ENCODE data around the gene HENMT1.

GRCh38 chr1:108628665-108629064 is 32.2 kb downstream of the HENMT1 start:
- no peak for TF ChIP-seq EZH2 (IDR thresholded peaks at IDR 0.05; ENCODE audit: borderline replicate concordance)
- TF ChIP-seq CTCF (IDR thresholded peaks at IDR 0.05; ENCODE audit: poor library complexity): no peak
- no peak for TF ChIP-seq EZH2phosphoT487 (IDR thresholded peaks at IDR 0.05; ENCODE audit: low read depth, severe bottlenecking, unreplicated experiment)
